GM19023 (cell line): ENCODE measurements around the gene ARHGEF12.
A peak's percentile ranks its signal among the peaks of the same experiment; 100 is the strongest.

ENCODE experiments used
- ATAC-seq: cut with Tn5 transposase; IDR thresholded peaks from one replicate; pipeline ENCODE4 v1.9.1; 2021; ENCODE audit warnings: mild to moderate bottlenecking, moderate library complexity; ENCODE audit not compliant: unreplicated experiment

Gene ARHGEF12

DNA sequence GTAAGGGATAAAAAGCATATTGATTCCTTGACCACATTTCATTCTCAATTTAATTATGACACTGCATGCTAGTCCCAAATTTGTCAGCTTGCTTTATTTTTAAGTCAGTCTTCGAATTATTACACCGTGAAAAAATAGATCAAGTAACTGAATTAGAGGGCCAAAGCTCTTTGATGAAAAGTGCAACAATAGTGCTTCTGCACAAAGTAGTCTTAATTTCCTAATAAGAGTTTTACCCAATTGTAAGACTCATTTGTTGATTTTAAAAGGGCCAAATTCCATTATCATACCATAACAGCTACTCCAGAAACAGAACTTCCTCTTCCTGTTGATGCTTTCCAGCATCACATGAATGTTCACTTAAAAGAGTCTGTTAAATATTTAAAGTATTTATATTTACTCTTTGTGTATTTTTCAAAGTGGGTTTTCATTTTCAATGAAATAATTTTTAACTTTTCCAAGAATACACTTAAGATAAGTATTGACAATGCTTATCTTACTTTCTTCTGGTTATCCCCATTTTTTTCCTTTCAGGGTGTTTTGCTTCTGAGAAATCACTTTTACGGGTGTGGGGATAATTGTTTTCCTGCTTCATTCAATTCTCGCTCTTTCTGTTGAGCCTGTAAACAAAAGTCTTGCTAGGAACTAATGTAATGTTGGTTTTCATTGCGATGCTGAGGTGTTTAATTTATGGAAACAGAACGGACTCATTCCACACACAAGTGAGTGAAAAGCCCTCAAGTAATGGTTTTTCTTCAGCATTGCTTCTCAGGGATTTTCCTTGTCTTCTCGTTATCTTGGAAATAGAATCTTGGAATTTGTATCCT is 2.1 kb downstream of the ARHGEF12 start:
- ATAC-seq = no peak

DNA sequence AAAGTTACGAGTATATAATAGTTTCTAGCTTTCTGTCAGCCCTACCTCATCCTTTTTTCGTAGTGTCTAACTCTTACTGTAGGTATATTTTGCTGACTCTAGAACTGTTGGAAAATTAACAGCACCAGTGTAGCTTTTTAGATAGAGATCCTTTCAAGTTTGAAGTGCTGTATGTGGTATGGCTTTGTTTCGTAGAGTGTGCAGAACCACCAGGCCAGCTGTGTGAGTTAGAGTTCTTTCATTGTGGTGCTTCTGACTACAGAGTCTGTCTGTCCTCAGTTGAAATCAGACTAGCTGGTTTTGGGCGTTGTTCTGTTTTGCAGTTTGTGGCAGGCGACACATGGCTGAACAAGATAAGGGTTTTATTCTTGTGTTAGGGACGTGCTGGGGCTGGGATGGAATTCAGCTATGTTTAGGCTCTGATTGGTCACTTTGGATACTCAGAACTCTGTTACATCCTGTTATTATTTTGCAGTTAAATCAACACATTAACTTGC is 3.2 kb downstream of the ARHGEF12 start:
- no peak for ATAC-seq

DNA sequence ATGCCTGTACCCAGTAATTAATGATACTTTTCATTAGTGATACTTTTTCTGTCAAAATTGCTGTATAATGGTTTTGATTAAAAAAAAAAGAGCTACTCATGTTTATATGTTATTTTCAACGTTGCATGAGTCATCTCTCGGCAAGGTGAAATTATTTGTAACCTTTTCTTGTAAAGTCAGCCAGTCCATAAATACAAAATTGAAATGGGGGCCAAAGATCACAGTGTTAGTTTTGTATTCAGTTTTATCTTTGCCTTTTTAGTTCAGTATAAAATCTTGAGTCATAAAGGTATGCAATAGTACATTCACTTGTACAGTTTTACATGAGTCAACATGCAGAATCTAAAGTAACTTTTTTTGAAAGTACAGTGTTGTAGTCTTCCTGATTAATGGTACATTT is 4.3 kb downstream of the ARHGEF12 start:
- no peak for ATAC-seq

DNA sequence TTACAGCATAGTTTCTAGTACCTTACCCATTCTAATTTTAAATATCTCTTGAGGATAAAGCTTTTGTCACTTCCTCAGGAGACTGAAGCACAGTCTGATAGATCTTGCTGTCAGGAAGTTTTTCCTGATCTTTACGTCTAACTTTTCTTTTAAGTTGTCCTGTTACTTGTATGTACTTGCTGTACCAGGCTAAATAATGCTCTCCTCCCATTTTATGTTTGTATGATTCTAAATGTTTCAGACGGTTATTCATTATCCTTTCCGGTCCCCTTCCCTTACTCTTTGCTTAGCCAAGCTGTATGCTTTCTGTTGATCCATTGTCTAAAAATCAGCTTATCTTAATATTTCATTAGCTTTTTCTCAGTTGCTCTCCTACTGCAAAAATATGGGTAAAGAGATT is 6.0 kb downstream of the ARHGEF12 start:
- no peak for ATAC-seq

DNA sequence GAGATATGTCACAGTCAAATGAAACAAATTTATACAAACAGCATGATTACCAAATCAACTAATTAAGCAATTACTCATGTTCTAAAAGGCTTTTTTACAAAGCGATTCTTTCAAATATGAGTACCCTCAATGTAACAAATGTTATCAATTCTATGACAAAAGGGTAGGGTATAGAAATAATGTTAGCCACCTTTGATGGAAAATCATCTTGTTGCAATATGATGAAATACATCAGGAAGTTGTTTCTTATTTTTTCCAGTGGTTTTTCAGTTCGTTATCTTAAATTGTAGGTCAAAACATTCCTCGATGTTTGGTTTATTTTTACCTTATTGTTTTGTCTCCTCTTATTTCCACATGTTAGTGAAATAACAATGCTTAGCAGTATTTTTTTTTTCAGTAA is 6.5 kb downstream of the ARHGEF12 start:
- no peak for ATAC-seq

DNA sequence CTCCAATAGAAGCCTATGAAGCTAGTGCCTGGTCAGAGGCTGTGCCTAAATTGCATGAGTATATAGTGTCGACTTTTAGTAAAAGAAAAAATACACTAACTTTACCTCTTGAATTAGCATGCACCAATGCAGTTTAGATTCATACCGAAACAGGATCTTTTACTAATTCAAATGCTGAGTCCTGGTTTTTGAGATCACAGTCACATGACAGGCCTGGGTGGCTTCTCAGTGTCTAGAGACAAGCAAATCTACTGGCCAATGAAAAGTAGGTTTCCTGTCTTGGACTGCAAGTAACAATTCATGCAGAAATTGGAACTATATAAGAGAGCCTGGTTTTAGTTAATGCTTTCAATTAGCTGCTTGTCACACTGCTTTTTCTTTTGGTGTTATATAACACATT is 7.2 kb downstream of the ARHGEF12 start:
- no peak for ATAC-seq

DNA sequence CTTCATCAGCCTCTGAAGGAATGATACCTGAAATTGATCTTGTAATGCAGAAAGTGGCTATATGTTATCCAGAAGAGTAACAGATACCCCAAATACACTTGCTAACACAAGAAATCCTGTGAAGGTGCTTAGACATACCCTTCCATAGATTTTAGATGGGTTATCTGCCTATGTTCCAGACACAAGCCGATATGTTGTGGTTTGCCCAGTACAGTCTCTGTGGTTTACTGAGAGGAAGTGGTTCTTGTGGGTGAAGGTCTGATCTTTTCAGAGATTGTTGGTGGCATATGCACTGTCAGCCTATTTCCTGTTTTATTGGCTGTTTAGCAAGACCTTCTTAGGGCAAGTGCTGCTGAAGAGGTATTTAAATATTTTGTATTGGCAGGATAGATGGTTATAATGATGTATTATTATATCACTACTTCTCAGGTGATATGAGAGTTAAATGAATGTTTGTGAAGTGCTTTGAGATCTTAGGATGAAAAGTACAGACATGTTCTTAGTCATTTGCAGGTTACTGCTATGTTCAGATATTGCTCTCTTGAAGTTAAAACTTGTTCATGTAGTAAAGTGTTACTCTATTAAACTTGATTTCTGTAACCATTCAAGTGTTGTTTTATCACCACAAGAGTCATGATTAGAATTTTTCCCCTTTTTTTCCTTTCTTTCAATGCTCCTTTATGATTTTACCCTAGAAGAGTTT is 8.2 kb downstream of the ARHGEF12 start:
- peak; percentile 83 for ATAC-seq

DNA sequence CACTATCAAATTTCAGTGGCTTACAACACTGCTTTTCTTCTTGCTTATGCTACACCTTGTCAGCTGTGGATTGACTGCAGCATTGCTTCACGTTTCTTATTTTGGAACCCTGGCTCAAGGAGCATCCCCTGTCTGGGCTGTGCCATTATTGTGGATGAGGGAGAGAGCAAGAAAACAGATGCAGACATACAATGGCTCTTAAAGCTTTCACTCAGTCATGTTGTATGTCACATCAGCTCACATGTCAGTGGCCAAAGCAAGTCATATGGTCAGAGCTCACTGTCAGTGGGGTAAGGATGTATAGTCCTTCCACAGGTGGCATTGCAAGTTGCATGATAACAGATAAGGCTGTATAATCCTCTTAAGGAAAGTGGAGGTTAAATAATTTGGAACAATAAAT is 10.0 kb downstream of the ARHGEF12 start:
- ATAC-seq = no peak

DNA sequence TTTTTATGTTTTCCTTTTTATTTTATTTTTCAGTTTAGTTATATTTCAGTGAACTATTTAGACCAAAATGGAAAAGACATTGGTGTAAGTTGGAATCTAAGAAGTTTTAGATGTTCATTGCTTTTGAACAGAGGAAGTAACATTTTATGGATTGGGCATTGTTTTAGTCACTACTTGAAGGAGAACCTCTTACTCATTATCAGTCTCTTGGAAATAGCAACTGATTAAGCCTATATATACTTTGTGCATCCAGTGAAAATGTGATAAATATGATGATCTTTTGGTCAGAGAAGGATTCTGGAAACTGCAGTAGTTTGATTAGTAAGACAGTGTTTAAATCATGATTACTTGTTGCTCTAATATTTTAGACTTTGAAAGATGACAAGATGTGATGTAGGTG is 14.4 kb downstream of the ARHGEF12 start:
- no peak for ATAC-seq

DNA sequence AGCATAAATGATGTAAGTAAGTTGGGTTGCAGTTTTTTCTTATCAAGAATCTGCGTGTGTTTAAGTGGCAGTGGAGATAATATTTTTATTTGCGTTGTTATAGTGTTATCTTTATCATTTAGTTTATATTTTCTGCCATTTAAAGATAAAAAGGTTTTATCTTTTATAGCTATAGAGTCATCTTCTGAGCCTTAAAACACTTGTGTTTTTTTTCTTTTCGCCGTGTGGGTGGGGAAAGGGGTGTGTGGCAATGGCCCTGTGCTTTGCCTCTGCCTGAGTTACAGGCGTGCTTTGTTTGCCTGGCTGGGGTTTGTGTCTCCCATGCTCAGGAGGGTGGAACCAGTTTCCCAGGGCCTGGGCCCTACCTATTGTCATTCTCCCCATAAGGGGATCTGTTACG is 16.2 kb downstream of the ARHGEF12 start:
- no peak for ATAC-seq

DNA sequence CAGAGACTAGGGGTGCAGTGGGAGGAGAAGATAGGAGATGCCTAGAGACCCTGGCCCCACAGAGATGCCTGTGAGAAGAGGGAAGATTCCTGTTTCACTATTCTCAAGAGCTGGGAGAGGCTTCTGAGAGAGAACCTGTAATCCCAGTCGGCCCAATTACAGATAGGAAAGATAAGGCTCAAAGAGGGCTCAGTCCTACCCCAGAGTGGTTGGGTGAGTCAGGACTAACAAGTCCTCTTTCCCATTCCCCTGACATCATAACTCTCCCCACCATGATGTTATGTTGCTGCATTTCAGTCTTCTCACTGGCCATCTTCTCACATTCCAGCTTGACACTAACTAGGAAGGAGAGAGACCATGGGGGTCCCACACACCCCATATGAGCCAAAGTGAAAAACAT is 17.9 kb downstream of the ARHGEF12 start:
- no peak for ATAC-seq

DNA sequence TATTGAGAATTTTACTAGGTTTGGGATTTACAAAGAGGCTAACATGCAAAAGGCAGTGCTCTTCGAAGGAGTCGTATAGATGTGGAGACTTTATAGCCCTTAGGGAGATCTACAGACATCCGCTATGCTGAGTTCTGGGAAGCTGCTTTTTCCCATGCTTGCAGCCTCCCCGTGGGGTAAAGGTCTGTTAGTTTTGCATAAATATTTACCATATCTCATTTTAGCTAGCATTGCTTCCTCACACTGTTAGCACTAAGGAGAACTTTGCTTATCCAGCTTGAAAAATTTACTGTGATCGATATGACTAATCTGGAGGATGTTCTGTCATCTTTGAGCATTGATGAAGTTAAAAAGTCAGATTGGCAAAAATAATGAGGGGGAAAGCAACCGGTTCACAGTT is 18.6 kb downstream of the ARHGEF12 start:
- ATAC-seq = no peak

DNA sequence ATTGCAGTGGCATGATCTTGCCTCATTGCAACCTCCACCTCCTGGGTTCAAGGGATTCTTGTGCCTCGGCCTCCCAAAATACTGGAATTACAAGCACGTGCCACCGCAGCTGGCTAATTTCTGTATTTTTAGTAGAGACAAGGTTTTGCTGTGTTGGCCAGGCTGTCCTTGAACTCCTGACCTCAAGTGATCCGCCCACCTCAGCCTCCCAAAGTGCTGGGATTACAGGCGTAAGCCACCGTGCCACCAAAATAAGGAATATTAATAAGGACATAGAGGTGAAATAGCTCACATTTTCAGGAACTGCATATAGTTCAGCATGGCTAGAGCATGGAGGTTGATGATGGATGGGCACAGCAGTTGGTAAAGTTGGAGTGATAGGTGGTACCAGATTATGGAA is 21.4 kb downstream of the ARHGEF12 start:
- no peak for ATAC-seq

DNA sequence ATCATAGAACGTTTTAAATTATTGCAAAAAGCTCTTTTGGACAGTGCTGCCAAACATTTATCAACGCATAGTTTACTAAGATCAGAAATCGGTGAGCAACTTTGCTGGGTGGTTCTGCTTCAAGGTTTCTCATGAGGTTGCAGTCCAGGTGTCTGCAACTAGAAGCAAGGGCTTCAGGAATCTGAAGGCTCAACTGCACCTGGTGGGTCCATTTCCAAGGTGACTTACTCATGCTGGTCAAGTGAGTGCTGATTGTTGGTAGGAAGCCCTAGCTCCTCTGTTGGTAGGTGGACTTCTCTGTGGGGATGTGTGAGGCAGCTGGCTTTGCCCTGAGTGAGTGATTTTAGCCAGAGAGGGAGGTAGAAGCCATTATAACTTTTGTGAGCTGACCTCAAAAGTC is 22.5 kb downstream of the ARHGEF12 start:
- no peak for ATAC-seq

DNA sequence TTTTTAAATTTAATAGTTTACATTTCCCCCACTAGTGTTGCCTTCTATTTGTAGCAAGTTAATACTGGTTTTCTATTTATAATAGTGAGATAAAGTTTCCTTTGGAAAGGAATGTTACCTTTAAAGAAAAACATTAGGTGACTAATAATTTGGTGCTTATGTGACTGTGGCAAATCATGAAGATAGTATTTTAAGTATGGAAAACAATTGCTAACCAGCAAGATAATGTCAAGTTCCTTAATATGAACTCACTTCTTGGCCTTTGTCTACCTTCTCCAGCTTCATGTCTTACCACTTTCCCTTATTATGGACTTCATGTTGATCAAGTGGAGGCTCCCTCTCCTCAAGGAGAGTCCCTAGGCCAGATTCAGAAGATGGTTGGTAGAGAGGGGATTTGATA is 27.2 kb downstream of the ARHGEF12 start:
- ATAC-seq = no peak

DNA sequence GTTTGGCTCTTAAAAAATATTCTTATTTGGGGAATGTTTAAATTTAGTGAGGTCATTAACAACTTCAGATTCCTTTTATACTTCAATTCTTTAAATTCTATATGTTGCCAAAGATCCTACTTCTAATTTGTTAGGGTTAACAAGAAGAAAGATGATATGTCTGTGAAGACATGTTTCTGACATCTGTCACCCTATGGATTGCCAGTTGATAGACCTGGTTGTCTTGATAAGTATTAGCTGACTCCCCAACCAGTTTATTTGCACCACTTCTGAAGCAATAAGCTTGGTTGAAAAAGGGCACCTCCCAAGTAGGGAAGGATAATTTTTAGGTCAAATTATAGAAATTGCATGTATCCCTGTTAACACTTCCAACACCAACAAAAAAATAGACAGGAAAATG is 29.3 kb downstream of the ARHGEF12 start:
- ATAC-seq = no peak

DNA sequence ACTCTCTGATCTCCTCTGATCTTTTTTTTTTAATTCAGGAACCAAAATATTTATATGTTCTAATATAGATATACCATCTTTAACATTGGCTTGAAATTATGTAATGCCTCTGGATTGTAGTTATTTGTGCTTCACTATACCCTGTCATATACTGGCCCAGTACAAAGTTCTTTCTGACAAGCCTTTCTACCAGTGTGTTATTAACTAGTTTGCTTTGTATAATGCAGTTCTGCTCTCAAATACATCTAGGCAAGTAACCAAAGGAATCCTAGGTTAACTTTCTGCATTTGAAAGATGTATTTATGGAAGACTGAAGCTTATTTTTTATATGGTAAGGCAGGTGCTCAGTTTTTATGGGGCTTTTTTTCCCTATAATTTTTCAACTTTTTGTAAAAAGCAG is 36.1 kb downstream of the ARHGEF12 start:
- no peak for ATAC-seq

DNA sequence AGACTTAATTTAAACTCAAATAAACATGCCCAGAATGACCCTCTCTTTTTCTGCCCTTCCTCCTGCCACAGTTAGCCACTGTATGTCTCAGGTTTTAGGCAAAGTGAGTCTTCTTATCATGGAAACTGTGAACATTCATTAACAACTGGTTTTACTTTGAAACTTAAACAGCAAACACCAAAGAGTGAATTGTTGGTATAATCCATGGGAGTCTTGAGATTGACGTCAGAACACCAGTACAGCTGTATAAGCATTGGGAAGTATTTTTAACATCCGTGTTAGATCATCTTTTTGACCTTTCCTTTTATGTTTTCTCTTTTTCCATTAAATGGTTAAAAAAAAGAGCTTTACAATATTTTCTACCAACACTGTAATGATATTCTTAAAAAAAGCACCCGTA is 38.9 kb downstream of the ARHGEF12 start:
- no peak for ATAC-seq

DNA sequence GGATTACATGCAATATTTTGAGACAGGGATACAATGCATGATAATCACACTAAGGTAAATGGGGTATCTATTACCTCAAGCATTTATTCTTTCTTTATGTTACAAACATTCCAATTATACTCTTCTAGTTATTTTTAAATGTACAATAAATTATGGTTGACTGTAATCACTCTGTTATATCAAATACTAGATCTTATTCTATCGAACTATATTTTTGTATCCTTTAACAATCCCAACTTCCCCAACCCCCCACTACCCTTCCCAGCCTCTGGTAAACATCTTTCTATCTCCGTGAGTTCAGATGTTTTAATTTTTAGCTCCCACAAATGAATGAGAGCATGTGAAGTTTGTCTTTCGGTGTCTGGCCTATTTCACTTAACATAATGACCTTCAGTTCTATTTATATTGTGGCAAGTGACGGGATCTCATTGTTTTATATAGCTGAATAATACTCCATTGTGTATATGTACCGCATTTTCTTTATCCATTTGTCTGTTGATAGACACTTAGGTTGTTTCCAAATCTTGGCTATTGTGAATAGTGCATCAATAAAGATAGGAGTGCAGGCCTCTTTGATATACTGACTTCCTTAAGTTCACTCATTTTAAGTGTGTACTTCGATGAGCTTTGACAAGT is 40.5 kb downstream of the ARHGEF12 start:
- no peak for ATAC-seq

DNA sequence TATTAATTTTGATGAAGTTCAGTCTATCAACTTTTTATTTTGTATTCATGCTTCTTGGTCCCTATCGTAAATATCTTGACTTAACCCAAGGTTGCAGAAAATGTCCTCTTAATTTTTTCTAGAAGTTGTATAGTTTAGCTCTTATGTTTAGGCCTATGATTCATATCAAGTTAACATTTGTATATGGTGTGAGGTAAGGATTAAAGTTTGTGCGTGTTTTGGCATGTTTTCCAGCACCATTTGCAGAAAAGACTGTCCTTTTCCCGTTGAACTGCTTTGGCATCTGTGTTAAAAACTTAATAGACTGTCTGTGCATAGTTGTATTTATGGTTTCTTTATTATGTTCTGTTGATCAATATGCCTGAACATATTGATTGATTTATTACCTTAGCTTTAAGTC is 42.3 kb downstream of the ARHGEF12 start:
- no peak for ATAC-seq

DNA sequence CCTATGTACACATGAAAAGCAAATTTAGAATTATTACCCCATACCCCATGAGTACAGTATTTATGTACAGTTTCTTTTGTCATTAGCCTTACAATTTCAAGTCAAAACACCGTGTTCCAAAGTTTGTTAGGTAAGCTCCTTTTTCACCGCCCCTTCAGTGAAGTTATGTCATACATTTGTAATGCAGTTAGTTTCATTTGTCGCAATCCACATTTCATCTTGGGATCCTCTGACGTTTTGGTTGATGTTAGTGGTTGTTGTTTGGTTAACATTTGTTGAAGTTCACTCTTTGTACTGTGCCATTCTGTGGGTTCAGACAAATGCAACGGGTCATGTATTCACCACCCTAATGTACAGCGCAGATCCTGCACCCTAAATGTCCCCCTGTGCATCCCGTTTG is 45.2 kb downstream of the ARHGEF12 start:
- no peak for ATAC-seq
